ENCODE results near the gene ALG12.

The ALG12 gene

GRCh38 chr22:49917974-49918910, at the start of gene ALG12, which contains the start of gene CRELD2:
Gene ALG12, minus strand, starts transcription at chr22:49918438. Its CDS starts 4,673 bp downstream, at chr22:49913765.
Gene CRELD2, plus strand, starts transcription at chr22:49918634. Its CDS starts 136 bp downstream, at chr22:49918770.
- DNase-seq = peak; percentile 95

- no peak for DNase-seq
These were observed 49.5 kb upstream of the ALG12 start for GRCh38 chr22:49967706-49968208.

GRCh38 chr22:49966774-49967705, 48.8 kb upstream of the ALG12 start:
- DNase-seq = no peak

GRCh38 chr22:49966041-49966773, 48.0 kb upstream of the ALG12 start:
- no peak for DNase-seq

GRCh38 chr22:49965091-49966040, 47.1 kb upstream of the ALG12 start:
- DNase-seq = no peak

GRCh38 chr22:49964136-49965090, 46.2 kb upstream of the ALG12 start:
- DNase-seq = no peak

- DNase-seq = peak; percentile 88
These were observed 45.4 kb upstream of the ALG12 start for GRCh38 chr22:49963647-49964026.

GRCh38 chr22:49962751-49963646, 44.8 kb upstream of the ALG12 start:
- DNase-seq = no peak

GRCh38 chr22:49962012-49962750, 43.9 kb upstream of the ALG12 start:
- DNase-seq = peak; percentile 89

- DNase-seq = no peak
These were observed 43.4 kb upstream of the ALG12 start for GRCh38 chr22:49961601-49962011.

GRCh38 chr22:49961005-49961600, 42.9 kb upstream of the ALG12 start:
- peak; percentile 40 for DNase-seq

- DNase-seq = peak; percentile 95
These were observed 42.1 kb upstream of the ALG12 start, which contains the start of gene PIM3 for GRCh38 chr22:49960159-49961004. Gene PIM3, plus strand, starts transcription at chr22:49960772. Its CDS starts 176 bp downstream, at chr22:49960948.

GRCh38 chr22:49959782-49960158, 41.5 kb upstream of the ALG12 start:
- DNase-seq = no peak

- DNase-seq = no peak
These were observed 40.9 kb upstream of the ALG12 start for GRCh38 chr22:49958931-49959781.

GRCh38 chr22:49958366-49958921, 40.2 kb upstream of the ALG12 start:
- no peak for DNase-seq

All from COR-L47 (cell line).